ENCODE data around the gene HOXA9. TPM values are rescaled to one million over a fixed set of nuclear protein-coding genes. Genes with fewer than 3 reads are reported as not detected.
A peak's percentile ranks its signal among the peaks of the same experiment; 100 is the strongest.

The HOXA9 gene
- polyA plus RNA-seq, 1 donor from 2014 or later = not detected

GRCh38 chr7:27142580-27143022 is 22.7 kb downstream of the HOXA9 start:
- H2AFZ ChIP-seq (ENCODE audit: low read depth, low read length) = no peak overlapping the region
- H3K27ac ChIP-seq (ENCODE audit: low read length) = no peak overlapping the region
- peak overlapping the region; percentile 59 for H3K4me3 ChIP-seq (ENCODE audit: low read length)

GRCh38 chr7:27141923-27142579 is 23.3 kb downstream of the HOXA9 start:
- Histone ChIP-seq H3K9me2 (ENCODE audit: insufficient read depth, low read length) (no peaks in the 10 kb centered on the region), H2AFZ (ENCODE audit: low read depth, low read length) (no peak overlapping the region), H3K27me3 (ENCODE audit: insufficient read depth, low read depth, low read length) (peaks cover 100% of the 10 kb centered on the region), H3K9me3 (ENCODE audit: low read length) (peaks cover 35% of the 10 kb centered on the region), H3K36me3 (ENCODE audit: insufficient read depth, low read length) (no peaks in the 10 kb centered on the region), H3K27ac (ENCODE audit: low read length) (no peak overlapping the region), H4K20me1 (ENCODE audit: insufficient read depth) (no peaks in the 10 kb centered on the region), H3K79me2 (replicated peaks; ENCODE audit: insufficient read depth, low read length) (no peaks in the 10 kb centered on the region), H3K4me3 (ENCODE audit: low read length) (no peak overlapping the region), H3K4me2 (ENCODE audit: low read length) (no peak overlapping the region), H3K9ac (ENCODE audit: low read length) (no peak overlapping the region), H3F3A (ENCODE audit: insufficient read depth, low read length, poor library complexity, severe bottlenecking) (no peaks in the 10 kb centered on the region)
- TF ChIP-seq RAD21 (conservative IDR thresholded peaks at IDR 0.05) = no peak
- no peak for TF ChIP-seq EP300 (conservative IDR thresholded peaks at IDR 0.05; ENCODE audit: poor library complexity, severe bottlenecking)
- no peak for TF ChIP-seq POLR2AphosphoS5 (IDR thresholded peaks at IDR 0.05)
- no peak for TF ChIP-seq SMC3 (conservative IDR thresholded peaks at IDR 0.05; ENCODE audit: poor library complexity)
- no peak for TF ChIP-seq EZH2 (IDR thresholded peaks at IDR 0.05; ENCODE audit: borderline replicate concordance, insufficient read depth, low read length, poor library complexity, severe bottlenecking)
- TF ChIP-seq, protein P1, sequence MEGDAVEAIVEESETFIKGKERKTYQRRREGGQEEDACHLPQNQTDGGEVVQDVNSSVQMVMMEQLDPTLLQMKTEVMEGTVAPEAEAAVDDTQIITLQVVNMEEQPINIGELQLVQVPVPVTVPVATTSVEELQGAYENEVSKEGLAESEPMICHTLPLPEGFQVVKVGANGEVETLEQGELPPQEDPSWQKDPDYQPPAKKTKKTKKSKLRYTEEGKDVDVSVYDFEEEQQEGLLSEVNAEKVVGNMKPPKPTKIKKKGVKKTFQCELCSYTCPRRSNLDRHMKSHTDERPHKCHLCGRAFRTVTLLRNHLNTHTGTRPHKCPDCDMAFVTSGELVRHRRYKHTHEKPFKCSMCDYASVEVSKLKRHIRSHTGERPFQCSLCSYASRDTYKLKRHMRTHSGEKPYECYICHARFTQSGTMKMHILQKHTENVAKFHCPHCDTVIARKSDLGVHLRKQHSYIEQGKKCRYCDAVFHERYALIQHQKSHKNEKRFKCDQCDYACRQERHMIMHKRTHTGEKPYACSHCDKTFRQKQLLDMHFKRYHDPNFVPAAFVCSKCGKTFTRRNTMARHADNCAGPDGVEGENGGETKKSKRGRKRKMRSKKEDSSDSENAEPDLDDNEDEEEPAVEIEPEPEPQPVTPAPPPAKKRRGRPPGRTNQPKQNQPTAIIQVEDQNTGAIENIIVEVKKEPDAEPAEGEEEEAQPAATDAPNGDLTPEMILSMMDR (IDR thresholded peaks at IDR 0.05; ENCODE audit: poor library complexity, severe bottlenecking) = no peak
- TF ChIP-seq MXI1 (conservative IDR thresholded peaks at IDR 0.05; ENCODE audit: poor library complexity, severe bottlenecking) = no peak
- TF ChIP-seq TAF1 (IDR thresholded peaks at IDR 0.05; ENCODE audit: low read depth) = no peak
- TF ChIP-seq, protein P2, sequence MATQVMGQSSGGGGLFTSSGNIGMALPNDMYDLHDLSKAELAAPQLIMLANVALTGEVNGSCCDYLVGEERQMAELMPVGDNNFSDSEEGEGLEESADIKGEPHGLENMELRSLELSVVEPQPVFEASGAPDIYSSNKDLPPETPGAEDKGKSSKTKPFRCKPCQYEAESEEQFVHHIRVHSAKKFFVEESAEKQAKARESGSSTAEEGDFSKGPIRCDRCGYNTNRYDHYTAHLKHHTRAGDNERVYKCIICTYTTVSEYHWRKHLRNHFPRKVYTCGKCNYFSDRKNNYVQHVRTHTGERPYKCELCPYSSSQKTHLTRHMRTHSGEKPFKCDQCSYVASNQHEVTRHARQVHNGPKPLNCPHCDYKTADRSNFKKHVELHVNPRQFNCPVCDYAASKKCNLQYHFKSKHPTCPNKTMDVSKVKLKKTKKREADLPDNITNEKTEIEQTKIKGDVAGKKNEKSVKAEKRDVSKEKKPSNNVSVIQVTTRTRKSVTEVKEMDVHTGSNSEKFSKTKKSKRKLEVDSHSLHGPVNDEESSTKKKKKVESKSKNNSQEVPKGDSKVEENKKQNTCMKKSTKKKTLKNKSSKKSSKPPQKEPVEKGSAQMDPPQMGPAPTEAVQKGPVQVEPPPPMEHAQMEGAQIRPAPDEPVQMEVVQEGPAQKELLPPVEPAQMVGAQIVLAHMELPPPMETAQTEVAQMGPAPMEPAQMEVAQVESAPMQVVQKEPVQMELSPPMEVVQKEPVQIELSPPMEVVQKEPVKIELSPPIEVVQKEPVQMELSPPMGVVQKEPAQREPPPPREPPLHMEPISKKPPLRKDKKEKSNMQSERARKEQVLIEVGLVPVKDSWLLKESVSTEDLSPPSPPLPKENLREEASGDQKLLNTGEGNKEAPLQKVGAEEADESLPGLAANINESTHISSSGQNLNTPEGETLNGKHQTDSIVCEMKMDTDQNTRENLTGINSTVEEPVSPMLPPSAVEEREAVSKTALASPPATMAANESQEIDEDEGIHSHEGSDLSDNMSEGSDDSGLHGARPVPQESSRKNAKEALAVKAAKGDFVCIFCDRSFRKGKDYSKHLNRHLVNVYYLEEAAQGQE (IDR thresholded peaks at IDR 0.05; ENCODE audit: borderline replicate concordance) = no peak

More at GRCh38 chr7:27142580-27143022, 22.7 kb downstream of the HOXA9 start:
- H4K20me1 ChIP-seq (ENCODE audit: insufficient read depth) = no peaks in the 10 kb centered on the region
- no peaks in the 10 kb centered on the region for H3K36me3 ChIP-seq (ENCODE audit: insufficient read depth, low read length)
- H3K79me2 ChIP-seq (replicated peaks; ENCODE audit: insufficient read depth, low read length) = no peaks in the 10 kb centered on the region
- H3K9ac ChIP-seq (ENCODE audit: low read length) = no peak overlapping the region
- H3K27me3 ChIP-seq (ENCODE audit: insufficient read depth, low read depth, low read length) = peaks cover 100% of the 10 kb centered on the region
- peaks cover 40% of the 10 kb centered on the region for H3K9me3 ChIP-seq (ENCODE audit: low read length)
- no peaks in the 10 kb centered on the region for H3F3A ChIP-seq (ENCODE audit: insufficient read depth, low read length, poor library complexity, severe bottlenecking)
- no peak overlapping the region for H3K4me2 ChIP-seq (ENCODE audit: low read length)
- TF ChIP-seq EZH2 (IDR thresholded peaks at IDR 0.05; ENCODE audit: borderline replicate concordance, insufficient read depth, low read length, poor library complexity, severe bottlenecking) (peak; percentile 71), SMC3 (conservative IDR thresholded peaks at IDR 0.05; ENCODE audit: poor library complexity) (no peak), MXI1 (conservative IDR thresholded peaks at IDR 0.05; ENCODE audit: poor library complexity, severe bottlenecking) (no peak)
- H3K9me2 ChIP-seq (ENCODE audit: insufficient read depth, low read length) = no peaks in the 10 kb centered on the region

All from neural cell (in vitro differentiated cells).